Suprapubic skin (tissue), 4 donors: Measurements from ENCODE around the gene C6orf47. TPM values are rescaled to one million over a fixed set of nuclear protein-coding genes. Genes with fewer than 3 reads are reported as not detected.

Experiments used
- DNase-seq, 2 donors: peaks; one replicate each; pipeline ENCODE4 v3.0.0-alpha.2; 2019; ENCODE audit warnings: low spot score in 2 of 2
- H3K27ac ChIP-seq: fragments of 200-600 bp; sonication (generic); one replicate; pipeline ENCODE4 v1.5.1; 2019
- H3K27me3 ChIP-seq: fragments of 200-600 bp; sonication (generic); one replicate; pipeline ENCODE4 v1.5.1; 2019
- H3K36me3 ChIP-seq: fragments of 200-600 bp; sonication (generic); one replicate; pipeline ENCODE4 v1.5.1; 2019
- H3K4me1 ChIP-seq: fragments of 200-600 bp; sonication (generic); one replicate; pipeline ENCODE4 v1.5.1; 2019
- H3K4me3 ChIP-seq: fragments of 200-600 bp; sonication (generic); one replicate; pipeline ENCODE4 v1.5.1; 2019; ENCODE audit warnings: mild to moderate bottlenecking
- H3K9me3 ChIP-seq: fragments of 200-600 bp; sonication (generic); one replicate; pipeline ENCODE4 v1.5.1; 2019
- EP300 ChIP-seq: sonication (generic); formaldehyde crosslinking; IDR thresholded peaks from one replicate; pipeline ENCODE4 v1.6.1; 2017; ENCODE audit warnings: antibody characterized with exemption
- POLR2A ChIP-seq, 2 donors: fragments of 450-650 bp; IDR thresholded peaks; one replicate each; pipeline ENCODE4 v1.6.1; 2017; ENCODE audit warnings: antibody characterized with exemption in 2 of 2, mild to moderate bottlenecking in 2 of 2, moderate library complexity in 2 of 2
- POLR2AphosphoS5 ChIP-seq, 3 donors: sonication (generic); formaldehyde crosslinking; IDR thresholded peaks; one replicate each; pipeline ENCODE4 v1.6.1; 2017; ENCODE audit warnings: antibody characterized with exemption in 3 of 3
- WGBS: methylation state at CpG from one replicate; pipeline ENCODE4 v1.1.5; 2018; 5-methylcytosine and 5-hydroxymethylcytosine counted together
- total RNA-seq, 4 donors: library from RNA; depleted of rRNA; stranded (reverse); fragments of >200 nt; gene quantifications; one replicate each; pipeline ENCODE4 v1.1.0, GENCODE V29; 2016
- TF ChIP-seq, protein P1 (sequence below), 2 donors: fragments of 200-600 bp in 1 of 2; fragments of 450-650 bp in 1 of 2; sonication (generic) in 1 of 2; IDR thresholded peaks; one replicate each; pipeline ENCODE4 v1.5.1; 2016 to 2019; ENCODE audit warnings: antibody characterized with exemption in 2 of 2, mild to moderate bottlenecking in 1 of 2, moderate library complexity in 1 of 2

The C6orf47 gene
- total RNA-seq, 4 donors from 2014 or later = 31.6 to 41.0 (median 38.1) TPM

DNA sequence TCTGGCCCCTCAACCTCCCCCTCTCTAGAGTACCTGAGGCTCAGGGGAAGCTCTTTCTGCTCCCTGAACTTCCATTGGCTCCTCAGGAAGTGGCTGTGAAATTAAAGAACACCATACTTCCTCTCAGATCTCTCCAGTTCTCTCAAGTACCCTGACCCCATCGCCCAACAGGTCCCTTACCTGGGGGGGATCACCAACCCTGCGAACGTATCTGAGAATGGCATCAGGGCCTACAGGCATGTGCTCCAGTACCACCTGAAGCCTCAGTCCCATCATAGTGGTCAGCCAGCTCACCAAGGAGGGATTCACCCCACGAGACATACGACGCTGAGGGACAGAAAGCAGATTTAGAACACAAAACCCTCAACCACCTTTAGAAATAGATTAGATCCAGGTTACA, 20.0 kb downstream of the C6orf47 start:
- TF ChIP-seq POLR2A (IDR thresholded peaks at IDR 0.05) = no peak
- TF ChIP-seq EP300 = no peak
- TF ChIP-seq, protein P1, sequence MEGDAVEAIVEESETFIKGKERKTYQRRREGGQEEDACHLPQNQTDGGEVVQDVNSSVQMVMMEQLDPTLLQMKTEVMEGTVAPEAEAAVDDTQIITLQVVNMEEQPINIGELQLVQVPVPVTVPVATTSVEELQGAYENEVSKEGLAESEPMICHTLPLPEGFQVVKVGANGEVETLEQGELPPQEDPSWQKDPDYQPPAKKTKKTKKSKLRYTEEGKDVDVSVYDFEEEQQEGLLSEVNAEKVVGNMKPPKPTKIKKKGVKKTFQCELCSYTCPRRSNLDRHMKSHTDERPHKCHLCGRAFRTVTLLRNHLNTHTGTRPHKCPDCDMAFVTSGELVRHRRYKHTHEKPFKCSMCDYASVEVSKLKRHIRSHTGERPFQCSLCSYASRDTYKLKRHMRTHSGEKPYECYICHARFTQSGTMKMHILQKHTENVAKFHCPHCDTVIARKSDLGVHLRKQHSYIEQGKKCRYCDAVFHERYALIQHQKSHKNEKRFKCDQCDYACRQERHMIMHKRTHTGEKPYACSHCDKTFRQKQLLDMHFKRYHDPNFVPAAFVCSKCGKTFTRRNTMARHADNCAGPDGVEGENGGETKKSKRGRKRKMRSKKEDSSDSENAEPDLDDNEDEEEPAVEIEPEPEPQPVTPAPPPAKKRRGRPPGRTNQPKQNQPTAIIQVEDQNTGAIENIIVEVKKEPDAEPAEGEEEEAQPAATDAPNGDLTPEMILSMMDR (IDR thresholded peaks at IDR 0.05) = no peak
- no peak for TF ChIP-seq POLR2AphosphoS5 (IDR thresholded peaks at IDR 0.05)
- no peaks in the 10 kb centered on the region for H3K27me3 ChIP-seq
- no peak overlapping the region for H3K27ac ChIP-seq
- no peaks in the 10 kb centered on the region for H3K4me1 ChIP-seq
- H3K36me3 ChIP-seq = peaks cover 98% of the 10 kb centered on the region
- H3K4me3 ChIP-seq = no peak overlapping the region
- no peak for DNase-seq
- no peaks in the 10 kb centered on the region for H3K9me3 ChIP-seq
- 87% methylated on average over 6 of the region's 6 CpGs for WGBS

DNA sequence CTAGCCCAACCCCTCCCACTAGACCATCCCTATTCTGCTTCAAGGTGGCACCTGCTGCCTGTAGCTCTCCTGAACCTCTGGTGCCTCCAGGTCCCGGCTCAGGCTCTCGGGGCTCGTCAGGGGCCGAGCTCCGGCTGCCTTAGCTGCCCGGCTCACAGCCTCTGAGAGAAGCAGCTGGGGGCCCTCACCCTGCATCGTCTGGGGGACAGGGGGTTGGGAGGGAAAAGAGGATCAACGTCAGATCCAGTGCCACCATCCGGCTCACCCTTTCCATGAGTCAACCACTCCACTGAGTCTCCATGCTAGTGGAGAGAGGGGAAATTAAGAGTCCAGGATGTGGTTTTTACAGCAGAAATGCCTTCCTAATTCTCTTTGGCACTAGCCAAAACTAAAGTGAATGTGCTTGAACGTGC, 21.1 kb downstream of the C6orf47 start:
- Histone ChIP-seq H3K27me3 (no peaks in the 10 kb centered on the region), H3K36me3 (peaks cover 98% of the 10 kb centered on the region), H3K27ac (no peak overlapping the region), H3K4me1 (no peaks in the 10 kb centered on the region), H3K9me3 (no peaks in the 10 kb centered on the region), H3K4me3 (no peak overlapping the region)
- WGBS = 79% methylated on average over 10 of the region's 10 CpGs
- TF ChIP-seq POLR2A (IDR thresholded peaks at IDR 0.05) (no peak), EP300 (no peak), POLR2AphosphoS5 (IDR thresholded peaks at IDR 0.05) (no peak)
- TF ChIP-seq, protein P1 (IDR thresholded peaks at IDR 0.05) = no peak
- no peak for DNase-seq

GRCh38 chr6:31639043-31639442, 21.5 kb downstream of the C6orf47 start:
- TF ChIP-seq, protein P1 (IDR thresholded peaks at IDR 0.05) = no peak
- TF ChIP-seq EP300 (no peak), POLR2A (IDR thresholded peaks at IDR 0.05) (no peak), POLR2AphosphoS5 (IDR thresholded peaks at IDR 0.05) (no peak)
- no peak for DNase-seq
- H3K9me3 ChIP-seq = no peaks in the 10 kb centered on the region
- H3K4me3 ChIP-seq = no peak overlapping the region
- no peaks in the 10 kb centered on the region for H3K4me1 ChIP-seq
- H3K27ac ChIP-seq = no peak overlapping the region
- peaks cover 98% of the 10 kb centered on the region for H3K36me3 ChIP-seq
- WGBS = 75% methylated on average over 8 of the region's 9 CpGs
- no peaks in the 10 kb centered on the region for H3K27me3 ChIP-seq

DNA sequence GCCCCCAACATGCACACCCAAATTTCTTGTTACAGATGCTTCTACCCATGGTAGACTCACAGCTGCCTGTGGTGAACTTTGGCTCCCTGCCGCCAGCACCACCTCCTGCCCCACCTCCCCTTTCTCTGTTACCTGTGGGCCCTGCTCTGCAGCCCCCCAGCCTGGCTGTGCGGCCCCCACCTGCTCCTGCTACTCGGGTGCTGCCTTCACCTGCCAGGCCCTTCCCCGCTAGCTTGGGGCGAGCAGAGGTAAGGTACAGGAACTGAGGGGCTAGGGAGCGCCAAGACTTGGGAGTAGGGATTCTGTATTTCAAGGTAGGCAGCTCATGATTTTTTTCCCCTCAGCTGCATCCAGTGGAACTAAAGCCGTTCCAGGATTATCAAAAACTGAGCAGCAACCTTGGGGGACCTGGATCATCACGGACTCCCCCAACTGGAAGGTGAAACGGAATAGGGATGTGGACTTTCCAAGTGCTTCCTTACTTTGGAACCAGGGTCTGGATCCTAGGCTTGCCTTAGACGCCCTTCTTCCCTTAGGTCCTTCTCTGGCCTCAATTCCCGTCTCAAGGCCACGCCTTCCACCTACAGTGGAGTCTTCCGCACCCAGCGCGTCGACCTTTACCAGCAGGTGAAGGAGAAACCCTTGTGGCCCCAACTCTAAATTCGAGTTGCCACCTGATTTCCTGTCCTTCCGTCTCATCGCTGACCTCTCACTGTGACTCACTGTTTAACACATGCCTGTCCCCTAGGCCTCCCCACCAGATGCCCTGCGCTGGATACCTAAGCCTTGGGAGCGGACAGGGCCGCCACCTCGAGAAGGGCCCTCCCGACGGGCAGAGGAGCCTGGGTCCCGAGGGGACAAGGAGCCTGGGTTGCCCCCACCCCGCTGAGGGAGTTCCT, 23.6 kb downstream of the C6orf47 start:
- Histone ChIP-seq H3K27me3 (no peaks in the 10 kb centered on the region), H3K4me3 (no peak overlapping the region), H3K9me3 (no peaks in the 10 kb centered on the region), H3K36me3 (peaks cover 99% of the 10 kb centered on the region), H3K4me1 (no peaks in the 10 kb centered on the region), H3K27ac (no peak overlapping the region)
- WGBS = 82% methylated on average over 27 of the region's 27 CpGs
- no peak for DNase-seq
- TF ChIP-seq POLR2A (IDR thresholded peaks at IDR 0.05) = no peak
- no peak for TF ChIP-seq POLR2AphosphoS5 (IDR thresholded peaks at IDR 0.05)

- no peak overlapping the region for H3K4me3 ChIP-seq
- no peak for TF ChIP-seq POLR2AphosphoS5 (IDR thresholded peaks at IDR 0.05)
- no peak for TF ChIP-seq EP300
- no peak for TF ChIP-seq POLR2A (IDR thresholded peaks at IDR 0.05)
- TF ChIP-seq, protein P1 (IDR thresholded peaks at IDR 0.05) = no peak
- no peaks in the 10 kb centered on the region for H3K9me3 ChIP-seq
- no peak for DNase-seq
- no peaks in the 10 kb centered on the region for H3K4me1 ChIP-seq
- H3K36me3 ChIP-seq = peaks cover 99% of the 10 kb centered on the region
- H3K27me3 ChIP-seq = no peaks in the 10 kb centered on the region
- H3K27ac ChIP-seq = no peak overlapping the region
- 83% methylated on average over 11 of the region's 11 CpGs for WGBS
Observed at GRCh38 chr6:31634969-31635575, 25.5 kb downstream of the C6orf47 start.
